GM12801 (cell line): ENCODE data around the gene CELF6.

Experiments used
- CTCF ChIP-seq: IDR thresholded peaks from one replicate; pipeline ENCODE4 v1.5.1; 2011; ENCODE audit warnings: control low read depth; ENCODE audit not compliant: insufficient read length; ENCODE audit errors: extremely low read depth

The CELF6 gene

GRCh38 chr15:72339777-72340177, 19.8 kb upstream of the CELF6 start:
- TF ChIP-seq CTCF = no peak

GRCh38 chr15:72338617-72339321, 18.8 kb upstream of the CELF6 start:
- TF ChIP-seq CTCF = no peak

- TF ChIP-seq CTCF = no peak
Observed at GRCh38 chr15:72338148-72338547, 18.2 kb upstream of the CELF6 start.

- TF ChIP-seq CTCF = no peak
Observed at GRCh38 chr15:72334842-72335241, 14.9 kb upstream of the CELF6 start.

- no peak for TF ChIP-seq CTCF
Observed at GRCh38 chr15:72331021-72331420, 11.1 kb upstream of the CELF6 start.

- TF ChIP-seq CTCF = no peak
Observed at GRCh38 chr15:72323752-72324151, 3.8 kb upstream of the CELF6 start.

- TF ChIP-seq CTCF = no peak
Observed at GRCh38 chr15:72319360-72319984, 485 bp downstream of the CELF6 start.
